Suprapubic skin (tissue), 4 donors: ENCODE results near the gene KRTAP19-1. TPM values are rescaled to one million over a fixed set of nuclear protein-coding genes. Genes with fewer than 3 reads are reported as not detected.

Source experiments
- DNase-seq, 2 donors: peaks; one replicate each; pipeline ENCODE4 v3.0.0-alpha.2; 2019; ENCODE audit warnings: low spot score in 2 of 2
- H3K27ac ChIP-seq: fragments of 200-600 bp; sonication (generic); one replicate; pipeline ENCODE4 v1.5.1; 2019
- H3K27me3 ChIP-seq: fragments of 200-600 bp; sonication (generic); one replicate; pipeline ENCODE4 v1.5.1; 2019
- H3K36me3 ChIP-seq: fragments of 200-600 bp; sonication (generic); one replicate; pipeline ENCODE4 v1.5.1; 2019
- H3K4me1 ChIP-seq: fragments of 200-600 bp; sonication (generic); one replicate; pipeline ENCODE4 v1.5.1; 2019
- H3K4me3 ChIP-seq: fragments of 200-600 bp; sonication (generic); one replicate; pipeline ENCODE4 v1.5.1; 2019; ENCODE audit warnings: mild to moderate bottlenecking
- H3K9me3 ChIP-seq: fragments of 200-600 bp; sonication (generic); one replicate; pipeline ENCODE4 v1.5.1; 2019
- EP300 ChIP-seq: sonication (generic); formaldehyde crosslinking; IDR thresholded peaks from one replicate; pipeline ENCODE4 v1.6.1; 2017; ENCODE audit warnings: antibody characterized with exemption
- POLR2A ChIP-seq, 2 donors: fragments of 450-650 bp; IDR thresholded peaks; one replicate each; pipeline ENCODE4 v1.6.1; 2017; ENCODE audit warnings: antibody characterized with exemption in 2 of 2, mild to moderate bottlenecking in 2 of 2, moderate library complexity in 2 of 2
- POLR2AphosphoS5 ChIP-seq, 3 donors: sonication (generic); formaldehyde crosslinking; IDR thresholded peaks; one replicate each; pipeline ENCODE4 v1.6.1; 2017; ENCODE audit warnings: antibody characterized with exemption in 3 of 3
- WGBS: methylation state at CpG from one replicate; pipeline ENCODE4 v1.1.5; 2018; 5-methylcytosine and 5-hydroxymethylcytosine counted together
- total RNA-seq, 4 donors: library from RNA; depleted of rRNA; stranded (reverse); fragments of >200 nt; gene quantifications; one replicate each; pipeline ENCODE4 v1.1.0, GENCODE V29; 2016
- TF ChIP-seq, protein P1 (sequence below), 2 donors: fragments of 200-600 bp in 1 of 2; fragments of 450-650 bp in 1 of 2; sonication (generic) in 1 of 2; IDR thresholded peaks; one replicate each; pipeline ENCODE4 v1.5.1; 2016 to 2019; ENCODE audit warnings: antibody characterized with exemption in 2 of 2, mild to moderate bottlenecking in 1 of 2, moderate library complexity in 1 of 2

The KRTAP19-1 gene
- total RNA-seq, 4 donors from 2014 or later: 6.8 to 29.7 (median 8.7) TPM; not detected in 1

DNA sequence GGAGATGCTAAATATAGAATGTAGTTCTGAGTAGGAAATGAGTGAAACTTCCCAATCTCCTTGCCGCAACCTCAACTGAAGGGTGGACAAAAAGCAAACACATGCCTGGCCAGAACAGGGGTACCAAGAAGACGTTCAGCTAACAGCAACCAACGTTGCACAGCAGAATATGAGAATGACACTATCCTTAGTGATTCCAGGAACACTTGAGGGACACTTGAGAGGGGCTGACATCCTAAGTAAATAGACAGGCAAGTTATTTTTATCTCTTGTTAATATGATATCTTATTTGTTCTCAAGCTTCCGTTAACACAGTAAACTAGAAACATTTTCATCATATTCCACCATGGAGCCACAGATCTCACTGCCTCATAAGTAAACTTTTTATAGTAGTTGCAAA is 908 bp downstream of the KRTAP19-1 start:
- WGBS: 66% methylated on average over 4 of the region's 4 CpGs
- no peak overlapping the region for H3K4me3 ChIP-seq
- H3K4me1 ChIP-seq: no peaks in the 10 kb centered on the region
- H3K36me3 ChIP-seq: no peaks in the 10 kb centered on the region
- H3K9me3 ChIP-seq: no peaks in the 10 kb centered on the region
- no peak for DNase-seq
- TF ChIP-seq, protein P1, sequence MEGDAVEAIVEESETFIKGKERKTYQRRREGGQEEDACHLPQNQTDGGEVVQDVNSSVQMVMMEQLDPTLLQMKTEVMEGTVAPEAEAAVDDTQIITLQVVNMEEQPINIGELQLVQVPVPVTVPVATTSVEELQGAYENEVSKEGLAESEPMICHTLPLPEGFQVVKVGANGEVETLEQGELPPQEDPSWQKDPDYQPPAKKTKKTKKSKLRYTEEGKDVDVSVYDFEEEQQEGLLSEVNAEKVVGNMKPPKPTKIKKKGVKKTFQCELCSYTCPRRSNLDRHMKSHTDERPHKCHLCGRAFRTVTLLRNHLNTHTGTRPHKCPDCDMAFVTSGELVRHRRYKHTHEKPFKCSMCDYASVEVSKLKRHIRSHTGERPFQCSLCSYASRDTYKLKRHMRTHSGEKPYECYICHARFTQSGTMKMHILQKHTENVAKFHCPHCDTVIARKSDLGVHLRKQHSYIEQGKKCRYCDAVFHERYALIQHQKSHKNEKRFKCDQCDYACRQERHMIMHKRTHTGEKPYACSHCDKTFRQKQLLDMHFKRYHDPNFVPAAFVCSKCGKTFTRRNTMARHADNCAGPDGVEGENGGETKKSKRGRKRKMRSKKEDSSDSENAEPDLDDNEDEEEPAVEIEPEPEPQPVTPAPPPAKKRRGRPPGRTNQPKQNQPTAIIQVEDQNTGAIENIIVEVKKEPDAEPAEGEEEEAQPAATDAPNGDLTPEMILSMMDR (IDR thresholded peaks at IDR 0.05): no peak
- TF ChIP-seq POLR2AphosphoS5 (IDR thresholded peaks at IDR 0.05) (no peak), EP300 (no peak), POLR2A (IDR thresholded peaks at IDR 0.05) (no peak)
- no peaks in the 10 kb centered on the region for H3K27me3 ChIP-seq
- no peak overlapping the region for H3K27ac ChIP-seq

DNA sequence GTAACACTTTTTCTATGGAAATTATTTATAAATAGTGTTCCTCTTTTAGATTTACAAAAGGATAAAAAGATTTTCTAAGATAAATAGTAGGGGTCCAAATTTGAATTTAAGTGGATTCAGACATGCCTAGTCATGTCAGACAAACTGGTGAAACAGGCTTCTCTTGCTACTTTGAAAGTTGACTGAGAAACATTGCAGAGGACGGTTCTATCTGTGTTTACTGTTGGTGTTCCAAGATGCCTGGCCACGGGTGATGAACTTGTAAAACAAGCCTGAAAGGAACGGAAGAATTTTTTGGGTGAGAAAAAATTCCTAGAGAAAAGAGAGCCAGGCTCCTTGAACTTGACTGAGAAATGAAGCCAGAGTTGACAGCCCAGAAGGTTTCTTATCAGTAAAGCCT is 2.2 kb downstream of the KRTAP19-1 start:
- no peak for TF ChIP-seq POLR2A (IDR thresholded peaks at IDR 0.05)
- TF ChIP-seq EP300: no peak
- no peak for TF ChIP-seq POLR2AphosphoS5 (IDR thresholded peaks at IDR 0.05)
- TF ChIP-seq, protein P1 (IDR thresholded peaks at IDR 0.05): no peak
- 40% methylated on average over 3 of the region's 3 CpGs for WGBS
- Histone ChIP-seq H3K27ac (no peak overlapping the region), H3K4me1 (no peaks in the 10 kb centered on the region), H3K4me3 (no peak overlapping the region), H3K36me3 (no peaks in the 10 kb centered on the region), H3K9me3 (no peaks in the 10 kb centered on the region), H3K27me3 (no peaks in the 10 kb centered on the region)
- no peak for DNase-seq

DNA sequence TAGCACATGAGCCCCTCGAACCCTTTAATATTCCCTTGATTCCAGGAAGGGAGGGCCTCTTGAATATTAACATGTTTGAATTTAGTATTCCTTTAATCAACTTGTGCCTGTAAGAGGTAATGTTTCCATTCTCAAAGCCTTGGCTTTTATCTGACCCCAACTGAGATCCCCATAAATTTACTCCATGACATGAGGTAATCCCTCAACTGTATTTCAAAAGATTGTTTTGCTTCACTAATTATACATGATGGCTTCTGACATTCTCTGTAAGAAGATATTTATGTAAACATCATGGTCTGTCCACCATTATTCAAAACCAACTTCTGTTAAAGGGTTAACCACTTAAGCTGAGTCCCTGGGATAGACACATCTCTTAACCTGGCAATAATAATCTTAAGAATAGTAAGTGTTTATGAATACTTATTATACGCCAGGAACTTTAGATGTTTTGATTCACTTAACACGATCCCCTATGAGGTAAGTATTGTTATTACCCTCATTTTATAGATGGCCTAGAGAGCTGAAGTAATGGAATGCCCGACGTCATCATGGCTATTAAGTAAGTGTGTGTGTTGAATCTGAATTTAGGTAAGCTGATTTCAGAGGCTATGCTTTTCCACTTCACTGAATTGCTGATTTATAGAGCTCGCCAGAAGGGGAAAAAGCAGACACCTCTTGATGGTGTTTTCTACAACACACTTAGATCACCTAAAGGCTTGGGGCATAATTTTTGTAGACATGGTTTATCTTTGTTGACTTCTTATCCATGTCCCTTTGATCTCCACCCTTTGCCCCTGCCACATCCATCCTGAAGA is 11.1 kb downstream of the KRTAP19-1 start:
- Histone ChIP-seq H3K27ac (no peak overlapping the region), H3K4me3 (no peak overlapping the region), H3K9me3 (no peaks in the 10 kb centered on the region), H3K27me3 (no peaks in the 10 kb centered on the region), H3K36me3 (no peaks in the 10 kb centered on the region), H3K4me1 (no peaks in the 10 kb centered on the region)
- whole genome bisulfite sequencing: 56% methylated on average over 6 of the region's 6 CpGs
- TF ChIP-seq, protein P1 (IDR thresholded peaks at IDR 0.05): no peak
- no peak for TF ChIP-seq POLR2AphosphoS5 (IDR thresholded peaks at IDR 0.05)
- no peak for TF ChIP-seq EP300
- no peak for TF ChIP-seq POLR2A (IDR thresholded peaks at IDR 0.05)
- DNase-seq: no peak

DNA sequence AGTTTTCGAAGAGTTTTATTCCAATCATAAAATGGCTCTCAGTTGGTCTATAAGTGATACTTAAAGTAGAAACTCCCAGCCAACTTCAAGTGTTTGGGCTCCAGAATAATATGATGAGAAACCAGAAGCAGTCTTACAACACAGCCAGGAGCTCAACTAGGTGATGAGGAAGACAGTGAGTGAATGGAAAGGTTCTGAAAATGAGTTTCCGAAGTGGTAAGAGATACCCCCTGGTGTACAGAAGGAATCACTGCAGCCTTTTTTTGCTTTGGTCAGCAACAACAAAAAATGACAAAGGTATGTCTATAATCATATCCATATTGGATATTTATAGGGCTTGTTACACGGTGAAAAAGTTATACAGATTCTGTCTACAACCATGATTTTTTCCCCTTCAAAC is 16.5 kb downstream of the KRTAP19-1 start:
- DNase-seq: no peak
- Histone ChIP-seq H3K4me3 (no peak overlapping the region), H3K9me3 (no peaks in the 10 kb centered on the region), H3K27me3 (no peaks in the 10 kb centered on the region), H3K4me1 (no peaks in the 10 kb centered on the region), H3K36me3 (no peaks in the 10 kb centered on the region), H3K27ac (no peak overlapping the region)
- WGBS: 67% methylated on average over 3 of the region's 3 CpGs
- no peak for TF ChIP-seq POLR2AphosphoS5 (IDR thresholded peaks at IDR 0.05)
- TF ChIP-seq, protein P1 (IDR thresholded peaks at IDR 0.05): peak in 1 of 2 donors; percentile 48
- TF ChIP-seq POLR2A (IDR thresholded peaks at IDR 0.05): no peak
- no peak for TF ChIP-seq EP300

DNA sequence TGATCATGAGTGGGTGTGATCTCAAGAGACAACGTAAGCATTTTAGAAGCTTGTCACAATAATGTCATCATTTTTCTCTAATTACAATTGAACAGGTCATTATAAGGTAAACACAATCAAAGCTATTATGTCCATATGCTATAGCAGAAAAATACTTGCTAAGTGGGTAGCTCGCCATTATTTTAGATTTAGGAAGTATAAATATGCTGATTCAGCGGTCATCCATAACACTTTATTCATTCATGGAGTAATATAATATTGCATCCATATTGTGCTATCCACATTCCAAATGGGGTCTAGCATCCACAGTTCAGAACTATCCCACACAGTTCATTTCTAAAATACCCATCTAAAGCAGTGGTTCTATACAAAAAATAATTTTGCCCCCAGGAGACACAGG is 31.7 kb downstream of the KRTAP19-1 start:
- 88% methylated on average over 3 of the region's 3 CpGs for WGBS
- no peak for TF ChIP-seq POLR2AphosphoS5 (IDR thresholded peaks at IDR 0.05)
- no peak for TF ChIP-seq EP300
- TF ChIP-seq POLR2A (IDR thresholded peaks at IDR 0.05): no peak
- TF ChIP-seq, protein P1 (IDR thresholded peaks at IDR 0.05): no peak

More for the DNA sequence above, 31.7 kb downstream of the KRTAP19-1 start:
- H3K4me3 ChIP-seq: no peak overlapping the region
- H3K27me3 ChIP-seq: no peaks in the 10 kb centered on the region
- H3K9me3 ChIP-seq: no peaks in the 10 kb centered on the region
- no peaks in the 10 kb centered on the region for H3K4me1 ChIP-seq
- H3K27ac ChIP-seq: no peak overlapping the region
- H3K36me3 ChIP-seq: no peaks in the 10 kb centered on the region
- no peak for DNase-seq
